MCF 10A (cell line): ENCODE measurements around the gene RIMS1. TPM values are rescaled to one million over a fixed set of nuclear protein-coding genes. Genes with fewer than 3 reads are reported as not detected.

Source experiments
- BruUV-seq: library from RNA; stranded (reverse); fragments of 400-500 nt; replicated peaks from 2 replicates; lab custom pipeline; 2021; lab: Mats Ljungman, UMichigan
- CTCF ChIA-PET: fragments of 300-600 bp; sonication (Branson Sonifier 250); formaldehyde crosslinking; extraction: SDS; loops from one replicate; lab custom pipeline; 2021; ENCODE audit warnings: antibody characterized with exemption, inconsistent platforms; lab: Yijun Ruan, JAX
- POLR2A ChIA-PET: fragments of 300-600, 350-650 bp; sonication (Branson Sonifier 250); formaldehyde crosslinking; extraction: SDS; loops from one replicate; lab custom pipeline; 2020; ENCODE audit warnings: antibody characterized with exemption, inconsistent platforms; lab: Yijun Ruan, JAX
- DNase-seq: peaks from one replicate; pipeline ENCODE4 v3.0.0-alpha.2; 2018; ENCODE audit not compliant: unreplicated experiment
- H3K27ac Mint-ChIP-seq: one replicate; pipeline ENCODE4 v1.8.0; 2022; ENCODE audit warnings: mild to moderate bottlenecking, low read depth, mixed read lengths; ENCODE audit not compliant: unreplicated experiment
- H3K27me3 Mint-ChIP-seq: one replicate; pipeline ENCODE4 v1.8.0; 2022; ENCODE audit warnings: mixed read lengths; ENCODE audit not compliant: insufficient read depth, unreplicated experiment
- H3K36me3 Mint-ChIP-seq: one replicate; pipeline ENCODE4 v1.8.0; 2022; ENCODE audit warnings: mild to moderate bottlenecking, moderate library complexity, mixed read lengths; ENCODE audit not compliant: insufficient read depth, unreplicated experiment
- H3K4me1 Mint-ChIP-seq: one replicate; pipeline ENCODE4 v1.8.0; 2022; ENCODE audit warnings: mixed read lengths; ENCODE audit not compliant: insufficient read depth, unreplicated experiment
- H3K4me3 Mint-ChIP-seq: one replicate; pipeline ENCODE4 v1.8.0; 2022; ENCODE audit warnings: mild to moderate bottlenecking, moderate library complexity, mixed read lengths; ENCODE audit not compliant: unreplicated experiment
- H3K9me3 Mint-ChIP-seq: one replicate; pipeline ENCODE4 v1.8.0; 2022; ENCODE audit warnings: mixed read lengths; ENCODE audit not compliant: unreplicated experiment
- intact Hi-C: fragments of 100-400 bp; cut with micrococcal nuclease; formaldehyde crosslinking; loops from 2 replicates; pipeline ENCODE4 v1.14.1; 2022
- total RNA-seq: library from RNA; stranded (reverse); gene quantifications from 2 replicates; pipeline ENCODE4 v1.2.3, GENCODE V29; 2022
- TF ChIP-seq, protein P1 (sequence below): fragments of 200-600 bp; IDR thresholded peaks from one replicate; pipeline ENCODE4 v1.8.0; 2022; ENCODE audit warnings: antibody characterized with exemption, mild to moderate bottlenecking; ENCODE audit not compliant: unreplicated experiment

The RIMS1 gene
- total RNA-seq, 1 experiment from 2014 or later: not detected

- peaks cover 36% of the 10 kb centered on the region for H3K27me3 Mint-ChIP-seq
- TF ChIP-seq, protein P1, sequence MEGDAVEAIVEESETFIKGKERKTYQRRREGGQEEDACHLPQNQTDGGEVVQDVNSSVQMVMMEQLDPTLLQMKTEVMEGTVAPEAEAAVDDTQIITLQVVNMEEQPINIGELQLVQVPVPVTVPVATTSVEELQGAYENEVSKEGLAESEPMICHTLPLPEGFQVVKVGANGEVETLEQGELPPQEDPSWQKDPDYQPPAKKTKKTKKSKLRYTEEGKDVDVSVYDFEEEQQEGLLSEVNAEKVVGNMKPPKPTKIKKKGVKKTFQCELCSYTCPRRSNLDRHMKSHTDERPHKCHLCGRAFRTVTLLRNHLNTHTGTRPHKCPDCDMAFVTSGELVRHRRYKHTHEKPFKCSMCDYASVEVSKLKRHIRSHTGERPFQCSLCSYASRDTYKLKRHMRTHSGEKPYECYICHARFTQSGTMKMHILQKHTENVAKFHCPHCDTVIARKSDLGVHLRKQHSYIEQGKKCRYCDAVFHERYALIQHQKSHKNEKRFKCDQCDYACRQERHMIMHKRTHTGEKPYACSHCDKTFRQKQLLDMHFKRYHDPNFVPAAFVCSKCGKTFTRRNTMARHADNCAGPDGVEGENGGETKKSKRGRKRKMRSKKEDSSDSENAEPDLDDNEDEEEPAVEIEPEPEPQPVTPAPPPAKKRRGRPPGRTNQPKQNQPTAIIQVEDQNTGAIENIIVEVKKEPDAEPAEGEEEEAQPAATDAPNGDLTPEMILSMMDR: no peak
- ChIA-PET POLR2A (no interaction called here), CTCF (no interaction called here)
- intact Hi-C loops: no loop called here
- no peak for DNase-seq
- H3K36me3 Mint-ChIP-seq: no peaks in the 10 kb centered on the region
- no peak overlapping the region for H3K4me3 Mint-ChIP-seq
- no peaks in the 10 kb centered on the region for H3K9me3 Mint-ChIP-seq
- H3K27ac Mint-ChIP-seq: no peak overlapping the region
- BruUV-seq: no TSS peak
- no peaks in the 10 kb centered on the region for H3K4me1 Mint-ChIP-seq
Measured at GRCh38 chr6:72275888-72276287, 389.5 kb downstream of the RIMS1 start.

DNA sequence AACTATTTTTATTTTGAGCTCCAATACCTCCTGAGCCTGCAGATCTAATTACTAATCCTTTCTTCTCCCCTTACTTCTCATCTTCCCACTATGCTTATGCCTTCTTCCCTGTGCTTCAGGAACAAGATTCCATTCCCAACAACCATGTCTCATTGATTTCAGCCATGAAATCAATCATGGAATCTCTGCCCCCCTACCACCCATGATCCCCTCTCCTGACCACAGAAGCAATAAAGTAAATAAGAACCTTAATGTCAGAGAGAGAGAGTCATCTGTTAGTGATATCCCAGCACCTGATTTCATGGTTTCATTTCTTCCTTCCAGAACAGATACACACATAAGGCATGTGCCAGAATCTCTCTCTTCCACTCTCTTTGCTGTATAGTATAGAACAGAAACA is 395.9 kb downstream of the RIMS1 start:
- no peak for DNase-seq
- BruUV-seq: no TSS peak
- no peaks in the 10 kb centered on the region for H3K9me3 Mint-ChIP-seq
- POLR2A ChIA-PET: no interaction called here
- peaks cover 51% of the 10 kb centered on the region for H3K27me3 Mint-ChIP-seq
- no peaks in the 10 kb centered on the region for H3K4me1 Mint-ChIP-seq
- H3K27ac Mint-ChIP-seq: no peak overlapping the region
- TF ChIP-seq, protein P1: no peak
- CTCF ChIA-PET: no interaction called here
- H3K4me3 Mint-ChIP-seq: no peak overlapping the region
- H3K36me3 Mint-ChIP-seq: no peaks in the 10 kb centered on the region
- intact Hi-C loops: no loop called here

DNA sequence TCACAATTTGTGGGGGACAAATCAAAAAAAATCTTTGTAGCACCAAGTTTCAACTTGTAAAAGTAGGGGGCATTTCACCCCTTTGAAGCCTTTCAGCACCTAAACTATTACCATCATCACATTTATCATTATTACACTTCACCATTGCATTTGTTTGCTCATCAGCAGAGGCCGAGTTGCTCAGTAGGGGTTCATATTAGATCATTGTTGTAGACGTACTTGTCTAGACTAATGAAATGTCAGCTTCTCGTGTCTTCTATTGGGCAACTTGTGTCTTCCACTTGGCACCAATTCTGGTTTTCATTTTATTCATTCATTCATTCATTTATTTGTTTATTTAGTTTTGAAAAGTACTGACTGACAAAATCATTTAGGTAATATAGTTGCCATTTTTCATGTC is 397.2 kb downstream of the RIMS1 start:
- no TSS peak for BruUV-seq
- no peak for DNase-seq
- peaks cover 59% of the 10 kb centered on the region for H3K27me3 Mint-ChIP-seq
- H3K4me1 Mint-ChIP-seq: no peaks in the 10 kb centered on the region
- no peaks in the 10 kb centered on the region for H3K36me3 Mint-ChIP-seq
- TF ChIP-seq, protein P1: no peak
- no peaks in the 10 kb centered on the region for H3K9me3 Mint-ChIP-seq
- intact Hi-C loops: no loop called here
- H3K4me3 Mint-ChIP-seq: no peak overlapping the region
- CTCF ChIA-PET: no interaction called here
- H3K27ac Mint-ChIP-seq: no peak overlapping the region
- POLR2A ChIA-PET: no interaction called here

DNA sequence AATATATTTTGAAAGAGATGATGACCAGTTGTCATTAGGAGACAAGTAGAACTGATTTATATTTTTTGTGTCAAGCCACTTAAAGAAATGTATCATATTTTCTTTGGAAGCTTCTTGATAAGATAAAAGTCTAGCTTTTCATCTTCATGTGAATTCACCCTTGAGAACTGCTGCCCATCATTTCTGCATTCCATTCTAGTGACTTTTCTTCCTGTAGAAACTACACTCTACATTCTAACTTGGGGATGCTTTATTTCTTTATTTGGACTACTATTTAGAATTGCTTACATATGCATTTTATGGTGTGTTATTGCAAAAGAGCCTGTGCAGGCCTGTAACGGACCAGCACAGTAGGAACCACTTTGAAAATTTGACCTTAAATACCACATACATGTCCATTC is 400.6 kb downstream of the RIMS1 start:
- no TSS peak for BruUV-seq
- Mint-ChIP-seq H3K4me3 (no peak overlapping the region), H3K27ac (no peak overlapping the region), H3K36me3 (no peaks in the 10 kb centered on the region), H3K27me3 (peaks cover 70% of the 10 kb centered on the region), H3K4me1 (no peaks in the 10 kb centered on the region), H3K9me3 (no peaks in the 10 kb centered on the region)
- TF ChIP-seq, protein P1: no peak
- POLR2A ChIA-PET: no interaction called here
- CTCF ChIA-PET: no interaction called here
- no peak for DNase-seq
- intact Hi-C loops: no loop called here
